Daoy (cell line): ENCODE measurements around the gene COPS4. TPM values are rescaled to one million over a fixed set of nuclear protein-coding genes. Genes with fewer than 3 reads are reported as not detected.
"Not testable (repeated sequence)": the region's sequence is repeated elsewhere in the genome, so short reads cannot be mapped to it uniquely, and the experiment has no call there.

Source experiments
- DNase-seq: peaks from one replicate; pipeline ENCODE4 v3.0.0-alpha.2; 2015; ENCODE audit warnings: low read depth
- total RNA-seq: library from RNA; depleted of rRNA; stranded (reverse); fragments of >200 nt; shearing (Covaris generic); gene quantifications from 2 replicates; pipeline ENCODE4 v1.2.3, GENCODE V29; 2014; rRNA removed

Gene COPS4
- 45.4 and 62.9 TPM in 2 replicates for total RNA-seq

- peak; percentile 96 for DNase-seq
Observed at GRCh38 chr4:83034630-83035494, at the start of gene COPS4. COPS4 (plus strand) TSS chr4:83035183; CDS start chr4:83035225, 42 bp downstream.

DNA sequence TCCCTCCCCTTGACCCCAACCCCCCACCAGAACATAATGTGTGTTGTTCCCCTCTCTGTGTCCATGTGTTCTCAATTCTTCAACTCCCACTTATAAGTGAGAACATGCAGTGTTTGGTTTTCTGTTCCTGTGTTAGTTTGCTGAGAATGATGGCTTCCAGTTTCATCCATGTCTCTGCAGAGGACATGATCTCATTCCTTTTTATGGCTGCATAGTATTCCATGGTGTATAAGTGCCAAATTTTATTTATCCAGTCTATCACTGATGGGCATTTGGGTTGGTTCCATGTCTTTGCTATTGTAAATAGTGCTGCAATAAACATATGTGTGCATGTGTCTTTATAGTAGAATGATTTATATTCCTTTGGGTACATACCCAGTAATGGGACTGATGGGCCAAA is 47.5 kb upstream of the COPS4 start:
- DNase-seq, result not testable (repeated sequence)

- no peak for DNase-seq
Observed at GRCh38 chr4:82988323-82988832, 46.6 kb upstream of the COPS4 start.

DNA sequence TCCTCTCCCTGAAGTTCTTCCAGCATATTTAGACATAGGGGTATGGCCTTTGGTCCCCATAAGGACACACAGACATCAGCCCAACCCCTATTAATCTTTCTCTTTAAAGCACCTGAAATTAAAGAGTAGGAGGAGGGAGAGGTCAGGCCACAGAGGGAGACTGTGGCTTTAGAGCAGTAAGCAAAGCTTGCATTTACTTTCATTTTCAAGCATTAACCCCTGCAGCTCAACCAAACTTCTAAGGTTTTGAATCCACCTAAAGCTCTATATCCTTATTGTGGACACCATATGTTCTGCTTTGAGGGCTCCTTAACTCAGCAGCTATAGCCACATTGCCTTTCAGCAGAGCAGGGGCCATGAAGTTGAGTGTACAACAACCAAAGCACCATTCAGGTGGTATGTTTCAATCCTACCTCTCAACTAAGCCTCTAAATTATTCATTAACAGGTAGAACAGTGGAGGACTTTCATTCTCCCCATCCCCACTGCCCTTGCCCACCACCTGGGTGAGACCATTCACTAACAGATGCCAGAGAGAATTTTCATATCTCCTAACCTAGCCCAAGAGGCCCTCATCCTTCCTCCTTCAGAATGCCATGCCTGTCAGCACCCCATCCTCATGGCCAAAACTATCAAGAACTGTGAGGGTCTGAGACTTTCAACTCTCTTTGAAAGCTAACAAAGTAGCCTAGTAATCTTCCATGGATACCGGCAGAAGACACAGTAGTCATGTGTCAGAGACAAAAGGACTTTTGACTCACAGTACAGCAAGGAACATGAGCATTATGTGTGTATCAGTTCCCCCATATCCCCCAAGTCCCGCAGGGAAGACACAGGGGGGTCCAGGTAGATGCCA is 45.2 kb upstream of the COPS4 start:
- DNase-seq, result no peak

DNA sequence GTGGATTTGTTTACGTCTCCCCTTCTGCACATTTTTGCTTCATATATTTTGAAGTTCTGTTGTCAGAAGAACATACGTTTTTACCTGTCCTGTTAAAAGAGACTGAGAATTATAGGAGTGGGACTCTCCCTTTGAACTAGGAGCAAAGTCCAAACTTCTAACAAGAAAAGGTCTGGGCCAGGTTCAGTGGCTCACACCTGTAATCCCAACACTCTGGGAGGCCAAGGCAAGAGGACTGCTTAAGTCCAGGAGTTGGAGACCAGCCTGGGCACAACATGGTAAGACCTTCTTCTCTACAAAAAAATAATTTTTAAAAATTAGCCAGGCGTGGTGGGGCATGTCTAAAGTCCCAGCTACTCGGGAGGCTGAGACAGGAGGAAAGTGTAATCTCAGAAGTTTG is 40.1 kb upstream of the COPS4 start:
- no peak for DNase-seq

GRCh38 chr4:82998898-82999297 is 36.1 kb upstream of the COPS4 start:
- no peak for DNase-seq

GRCh38 chr4:83002329-83002728 is 32.7 kb upstream of the COPS4 start:
- no peak for DNase-seq

DNA sequence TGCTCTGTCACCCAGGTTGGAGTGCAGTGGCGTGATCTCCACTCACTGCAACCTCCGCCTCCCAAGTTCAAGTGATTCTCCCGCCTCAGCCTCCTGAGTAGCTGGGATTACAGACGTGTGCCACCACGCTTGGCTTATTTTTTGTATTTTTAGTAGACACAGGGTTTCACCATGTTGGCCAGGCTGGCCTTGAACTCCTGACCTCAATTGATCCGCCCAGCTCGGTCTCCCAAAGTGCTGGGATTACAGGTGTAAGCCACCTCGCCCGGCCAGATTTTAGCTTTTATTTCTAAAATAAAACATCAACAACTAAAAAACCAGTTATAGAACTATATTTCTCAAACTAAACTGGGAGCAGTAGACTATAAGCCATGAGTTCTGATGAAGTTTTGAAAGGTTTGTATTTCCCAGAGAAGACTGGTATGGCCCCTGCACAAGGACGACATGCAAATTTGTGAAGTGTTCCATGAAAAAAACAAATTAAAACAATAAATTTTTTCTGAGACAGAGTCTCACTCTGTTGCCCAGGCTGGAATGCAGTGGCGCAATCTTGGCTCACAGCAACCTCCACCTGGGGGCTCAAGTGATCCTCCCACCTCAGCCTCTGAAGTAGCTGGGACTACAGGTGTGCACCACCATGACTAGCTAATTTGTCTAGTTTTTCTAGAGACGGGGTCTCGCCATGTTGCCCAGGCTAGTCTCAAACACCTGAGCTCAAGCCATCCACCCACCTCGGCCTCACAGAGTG is 31.8 kb upstream of the COPS4 start:
- DNase-seq, result not testable (repeated sequence)

GRCh38 chr4:83009529-83009928 is 25.5 kb upstream of the COPS4 start:
- no peak for DNase-seq

- DNase-seq, result peak; percentile 2
Observed at GRCh38 chr4:83010111-83010521, 24.9 kb upstream of the COPS4 start.

- DNase-seq, result peak; percentile 70
Observed at GRCh38 chr4:83010522-83011318, 24.3 kb upstream of the COPS4 start, which contains the start of gene LIN54. LIN54 (minus strand) TSS chr4:83010823; CDS start chr4:82984844, 25,979 bp downstream.

- DNase-seq, result no peak
Observed at GRCh38 chr4:83011689-83012199, 23.2 kb upstream of the COPS4 start.

GRCh38 chr4:83012200-83012686 is 22.7 kb upstream of the COPS4 start:
- peak; percentile 7 for DNase-seq

DNA sequence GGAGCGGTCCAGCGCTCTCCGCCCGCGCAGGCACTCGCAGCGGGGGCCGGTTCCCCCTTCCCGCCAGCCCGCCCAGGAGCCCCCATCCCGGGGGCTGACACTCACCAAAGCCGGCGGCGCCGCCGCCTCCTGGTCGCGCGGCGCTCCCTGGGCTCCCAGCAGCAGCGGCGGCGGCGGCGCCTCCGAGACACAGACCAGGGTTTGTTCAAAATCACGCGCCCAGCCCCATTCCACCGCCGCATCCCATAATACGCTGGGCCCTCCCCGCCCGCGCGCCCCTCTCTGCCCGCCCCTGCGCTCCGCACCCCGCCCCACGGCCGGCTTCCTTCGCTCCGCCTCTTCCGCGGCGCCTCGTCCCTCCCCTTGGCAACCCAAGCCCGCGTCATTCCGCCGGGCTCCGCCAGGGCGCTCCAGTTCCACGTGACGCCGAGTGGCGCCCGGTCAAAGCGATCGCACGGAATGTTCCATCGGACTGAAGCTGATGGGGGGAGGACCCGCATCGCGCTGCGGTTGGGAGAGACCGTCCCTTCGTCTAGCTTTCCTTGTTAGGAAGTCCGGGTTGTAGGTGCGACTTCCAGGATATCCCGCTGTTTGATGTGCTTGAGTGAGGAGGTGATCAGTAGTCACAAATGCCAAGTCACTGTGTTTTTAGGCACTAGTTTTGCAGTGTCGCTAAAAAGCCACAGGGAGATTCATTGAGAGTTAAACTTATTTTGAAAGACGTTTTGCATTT is 22.1 kb upstream of the COPS4 start:
- peak; percentile 94 for DNase-seq

GRCh38 chr4:83013420-83013867 is 21.5 kb upstream of the COPS4 start:
- DNase-seq, result no peak

DNA sequence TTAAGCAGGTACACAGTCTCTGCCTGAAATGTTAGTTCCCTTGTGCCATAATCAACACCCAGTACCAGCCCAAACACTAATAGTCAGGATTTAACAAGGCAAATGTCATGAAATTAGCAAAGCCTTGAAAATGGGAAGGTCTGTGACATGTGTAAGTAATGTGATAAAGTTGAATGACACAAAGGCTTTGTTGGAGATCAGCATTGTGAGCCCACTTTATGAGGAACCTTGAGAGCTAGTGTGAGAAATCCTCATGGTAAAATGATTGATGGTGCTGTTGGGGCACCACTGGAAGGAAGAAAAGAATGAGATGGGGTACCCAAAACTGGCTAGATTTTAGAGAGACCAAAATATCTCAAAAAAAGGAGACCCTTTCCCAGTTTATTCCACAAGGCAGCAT is 21.1 kb upstream of the COPS4 start:
- no peak for DNase-seq

- DNase-seq, result no peak
Observed at GRCh38 chr4:83019794-83020494, 15.0 kb upstream of the COPS4 start.

GRCh38 chr4:83022724-83023450 is 12.1 kb upstream of the COPS4 start:
- no peak for DNase-seq
